IMR-90 (cell line): Measurements from ENCODE around the gene BRPF3. TPM values are rescaled to one million over a fixed set of nuclear protein-coding genes. Genes with fewer than 3 reads are reported as not detected.

Experiments used
- ATAC-seq: fragments of 200-7000 bp; cut with Tn5 transposase; 2 replicates; pipeline ENCODE4 v1.9.1; 2020; ENCODE audit warnings: low read depth, mild to moderate bottlenecking, moderate library complexity
- BruUV-seq: library from RNA; stranded (reverse); fragments of 400-500 nt; replicated peaks from 2 replicates; lab custom pipeline; 2021; lab: Mats Ljungman, UMichigan
- CTCF ChIA-PET: fragments of 300-600 bp; formaldehyde crosslinking; extraction: SDS; loops from one replicate; lab custom pipeline; 2021; ENCODE audit warnings: antibody characterized with exemption; lab: Yijun Ruan, JAX
- POLR2A ChIA-PET: fragments of 300-600 bp; sonication (Branson Sonifier 250); formaldehyde crosslinking; loops from one replicate; lab custom pipeline; 2022; ENCODE audit warnings: antibody characterized with exemption; ENCODE audit not compliant: unreplicated experiment; lab: Charles Lee
- DNase-seq: peaks from one replicate; pipeline ENCODE4 v3.0.0; 2013
- H2AFZ ChIP-seq: replicated peaks from 2 replicates; pipeline ENCODE3; 2013; ENCODE audit warnings: low read length, mild to moderate bottlenecking; ENCODE audit not compliant: poor library complexity
- H2AK5ac ChIP-seq: 2 replicates; pipeline ENCODE4 v1.6.1; 2013; ENCODE audit warnings: low read depth, low read length, inconsistent platforms
- H2AK9ac ChIP-seq: replicated peaks from 2 replicates; pipeline ENCODE3; 2013; ENCODE audit warnings: mild to moderate bottlenecking, low read depth, low read length, moderate library complexity; ENCODE audit not compliant: poor library complexity
- H2BK120ac ChIP-seq: 2 replicates; pipeline ENCODE4 v1.6.1; 2013; ENCODE audit warnings: low read depth, low read length, inconsistent platforms
- H2BK15ac ChIP-seq: 3 replicates; pipeline ENCODE4 v1.6.1; 2013; ENCODE audit warnings: low read depth, low read length, inconsistent platforms
- H2BK20ac ChIP-seq: 2 replicates; pipeline ENCODE4 v1.6.1; 2013; ENCODE audit warnings: low read depth, mild to moderate bottlenecking, inconsistent platforms, low read length, moderate library complexity
- H2BK5ac ChIP-seq: 2 replicates; pipeline ENCODE4 v1.6.1; 2013; ENCODE audit warnings: mild to moderate bottlenecking, low read depth, low read length, inconsistent platforms; ENCODE audit not compliant: poor library complexity, severe bottlenecking
- H3K14ac ChIP-seq: replicated peaks from 2 replicates; pipeline ENCODE4 v1.6.1; 2013; ENCODE audit warnings: low read depth, low read length, inconsistent platforms
- H3K18ac ChIP-seq: 2 replicates; pipeline ENCODE4 v1.6.1; 2013; ENCODE audit warnings: low read depth, low read length, control low read depth
- H3K23ac ChIP-seq: 2 replicates; pipeline ENCODE4 v1.6.1; 2013; ENCODE audit warnings: low read depth, low read length, inconsistent platforms
- H3K27ac ChIP-seq: 2 replicates; pipeline ENCODE4 v1.5.1; 2013; ENCODE audit warnings: mild to moderate bottlenecking, control low read depth, low read length; ENCODE audit not compliant: insufficient read depth
- H3K27me3 ChIP-seq: 2 replicates; pipeline ENCODE4 v1.6.1; 2013; ENCODE audit warnings: low read length; ENCODE audit not compliant: control insufficient read depth, insufficient read depth
- H3K36me3 ChIP-seq: 2 replicates; pipeline ENCODE4 v1.6.1; 2013; ENCODE audit warnings: low read length, mixed read lengths; ENCODE audit not compliant: control insufficient read depth, insufficient read depth
- H3K4ac ChIP-seq: 2 replicates; pipeline ENCODE4 v1.6.1; 2013; ENCODE audit warnings: low read depth, low read length, inconsistent platforms
- H3K4me1 ChIP-seq: 2 replicates; pipeline ENCODE4 v1.6.1; 2013; ENCODE audit warnings: low read length, mixed read lengths; ENCODE audit not compliant: control insufficient read depth, insufficient read depth
- H3K4me2 ChIP-seq: 2 replicates; pipeline ENCODE4 v1.6.1; 2013; ENCODE audit warnings: low read depth, mild to moderate bottlenecking, control low read depth, low read length, moderate library complexity
- H3K4me3 ChIP-seq: 2 replicates; pipeline ENCODE4 v1.5.1; 2013; ENCODE audit warnings: low read depth, mild to moderate bottlenecking, control low read depth, low read length, moderate library complexity; ENCODE audit not compliant: insufficient read depth
- H3K56ac ChIP-seq: 2 replicates; pipeline ENCODE4 v1.6.1; 2013; ENCODE audit warnings: low read length, inconsistent platforms; ENCODE audit not compliant: insufficient read depth; ENCODE audit errors: extremely low read depth
- H3K79me1 ChIP-seq, 2 experiments: 2 replicates each; pipeline ENCODE4 v1.6.1; 2013; ENCODE audit warnings: low read length in 2 of 2, inconsistent platforms in 1 of 2, low read depth in 1 of 2
- H3K9ac ChIP-seq: 2 replicates; pipeline ENCODE4 v1.6.1; 2013; ENCODE audit warnings: low read depth, low read length, control low read depth
- H3K9me1 ChIP-seq: 2 replicates; pipeline ENCODE4 v1.6.1; 2013; ENCODE audit warnings: low read length, inconsistent platforms; ENCODE audit not compliant: insufficient read depth
- H3K9me3 ChIP-seq: 2 replicates; pipeline ENCODE4 v1.6.1; 2013; ENCODE audit warnings: low read length; ENCODE audit not compliant: control insufficient read depth, insufficient read depth
- H4K20me1 ChIP-seq: 2 replicates; pipeline ENCODE4 v1.6.1; 2013; ENCODE audit warnings: low read length, inconsistent platforms; ENCODE audit not compliant: insufficient read depth
- H4K5ac ChIP-seq: 2 replicates; pipeline ENCODE4 v1.6.1; 2013; ENCODE audit warnings: mild to moderate bottlenecking, low read depth, low read length, control low read depth
- H4K8ac ChIP-seq, 2 experiments: 2 replicates each; pipeline ENCODE4 v1.6.1; 2013; ENCODE audit warnings: low read depth in 2 of 2, low read length in 2 of 2, control low read depth in 1 of 2, inconsistent platforms in 1 of 2
- H4K91ac ChIP-seq: 2 replicates; pipeline ENCODE4 v1.6.1; 2013; ENCODE audit warnings: low read depth, low read length, inconsistent platforms; ENCODE audit not compliant: insufficient read depth
- BHLHE40 ChIP-seq: fragments of 150-350 bp; IDR thresholded peaks from 2 replicates; pipeline ENCODE4 v1.6.1; 2016; ENCODE audit warnings: mild to moderate bottlenecking, low read depth, low read length
- CEBPB ChIP-seq: IDR thresholded peaks from 2 replicates; pipeline ENCODE4 v1.6.1; 2012; ENCODE audit warnings: low read depth, low read length, improper control_type of control experiment
- CHD1 ChIP-seq: IDR thresholded peaks from 2 replicates; pipeline ENCODE4 v1.6.1; 2012; ENCODE audit warnings: low read depth, low read length, improper control_type of control experiment
- POLR2A ChIP-seq: IDR thresholded peaks from 2 replicates; pipeline ENCODE4 v1.6.1; 2012; ENCODE audit warnings: mild to moderate bottlenecking, low read depth, low read length
- RCOR1 ChIP-seq: IDR thresholded peaks from 2 replicates; pipeline ENCODE4 v1.6.1; 2012; ENCODE audit warnings: mild to moderate bottlenecking, low read length, improper control_type of control experiment; ENCODE audit not compliant: insufficient replicate concordance
- WGBS, 2 experiments: methylation state at CpG; one replicate each; pipeline versions ENCODE4 v1.1.5 to v1.1.7; 2013; ENCODE audit warnings: missing lambda C conversion rate in 2 of 2; ENCODE audit not compliant: insufficient read length in 1 of 2; ENCODE audit errors: extremely low coverage in 2 of 2; 5-methylcytosine and 5-hydroxymethylcytosine counted together
- dilution Hi-C: fragments of 300-500 bp; cut with HindIII; formaldehyde crosslinking; loops from one replicate; pipeline ENCODE4 v1.14.3; 2018; ENCODE audit warnings: low sequenced_read_pairs; ENCODE audit not compliant: unreplicated experiment
- in situ Hi-C: fragments of 300-500 bp; cut with MboI; formaldehyde crosslinking; loops from 3 replicates; pipeline ENCODE4 v1.14.3; 2019; ENCODE audit warnings: low sequenced_read_pairs, inconsistent platforms, mixed read lengths
- intact Hi-C: fragments of 100-400 bp; cut with micrococcal nuclease; formaldehyde crosslinking; loops from 2 replicates; pipeline ENCODE4 v1.10.0; 2022
- polyA plus RNA-seq, 3 experiments: library from polyadenylated mRNA; depleted of rRNA; stranded (reverse); fragments of >200 nt; gene quantifications; 2 replicates each; pipeline ENCODE4 v1.2.3, GENCODE V29; 2012; ENCODE audit warnings: low replicate concordance in 1 of 3
- total RNA-seq: library from RNA; depleted of rRNA; stranded (reverse); fragments of >200 nt; gene quantifications from 2 replicates; pipeline ENCODE4 v1.2.3, GENCODE V29; 2012

Gene BRPF3
- total and polyA plus RNA-seq, 2 of the 4 experiments (the other 2 are of a cell fraction) = 10.2 to 17.2 TPM

DNA sequence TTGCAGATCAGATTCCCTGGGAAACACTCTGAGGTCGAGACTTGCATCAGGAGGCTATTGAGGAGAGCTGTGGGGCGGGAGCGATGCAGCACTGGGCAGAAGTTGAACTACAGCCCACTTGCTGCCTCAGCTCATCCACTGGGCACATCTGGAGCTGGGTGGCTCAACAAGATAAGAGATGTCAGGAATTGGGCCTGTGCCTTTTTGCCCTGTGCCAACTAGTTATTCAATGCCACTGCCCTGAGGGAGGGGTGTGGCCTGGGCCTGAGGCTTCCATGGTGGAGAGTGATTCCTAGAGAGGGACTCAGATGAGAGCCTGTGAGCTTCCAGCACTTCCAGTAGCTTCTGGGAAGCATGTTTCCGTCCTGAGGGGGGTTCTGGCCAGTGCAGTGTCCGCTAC is 32.7 kb downstream of the BRPF3 start:
- no peak overlapping the region for H2BK15ac ChIP-seq
- WGBS, 2 experiments = no CpG with 5 or more reads among the region's 5 CpGs
- no peak overlapping the region for H3K4me2 ChIP-seq
- peaks cover 6% of the 10 kb centered on the region; the same call in 1 of the 2 replicates for H3K4me1 ChIP-seq
- H3K14ac ChIP-seq = no peak overlapping the region
- ChIA-PET POLR2A (interaction anchor here (0.7 kb wide), 1 partner anchor 48 kb away, joined by 3 read pairs; no protein-coding TSS in a partner anchor), CTCF (no interaction called here)
- H4K5ac ChIP-seq = no peak overlapping the region
- no peak overlapping the region for H2AFZ ChIP-seq
- peaks cover 4 to 18% of the 10 kb centered on the region in 2 experiments for H3K79me1 ChIP-seq
- peaks cover 4% of the 10 kb centered on the region for H3K9me1 ChIP-seq
- H2BK20ac ChIP-seq = no peak overlapping the region
- no peak overlapping the region for H2BK5ac ChIP-seq
- no peak overlapping the region for H4K91ac ChIP-seq
- no peak overlapping the region for H3K18ac ChIP-seq
- H3K23ac ChIP-seq = no peak overlapping the region
- peaks cover 60% of the 10 kb centered on the region for H3K36me3 ChIP-seq
- H3K4ac ChIP-seq = no peak overlapping the region
- no peak overlapping the region for H3K27ac ChIP-seq
- H4K20me1 ChIP-seq = peaks cover 9% of the 10 kb centered on the region; the same call in 1 of the 2 replicates
- no peaks in the 10 kb centered on the region for H3K27me3 ChIP-seq
- no peak overlapping the region for H3K4me3 ChIP-seq
- no peaks in the 10 kb centered on the region for H3K9me3 ChIP-seq
- DNase-seq (no peak), ATAC-seq (no peak)
- no peak overlapping the region for H2BK120ac ChIP-seq
- in situ Hi-C loops = no loop called here
- BruUV-seq = no TSS peak
- dilution Hi-C loops = no loop called here
- H2AK5ac ChIP-seq = no peak overlapping the region
- intact Hi-C loops = no loop called here
- no peak overlapping the region for H3K56ac ChIP-seq
- no peak overlapping the region for H2AK9ac ChIP-seq
- TF ChIP-seq POLR2A = no peak
- TF ChIP-seq RCOR1 = no peak
- TF ChIP-seq BHLHE40 = no peak
- TF ChIP-seq CHD1 = no peak
- TF ChIP-seq CEBPB = no peak
- no peak overlapping the region for H4K8ac ChIP-seq
- H3K9ac ChIP-seq = no peak overlapping the region
